Measurements from ENCODE around the gene NOX4. TPM values are rescaled to one million over a fixed set of nuclear protein-coding genes. Genes with fewer than 3 reads are reported as not detected.

The NOX4 gene
- total RNA-seq (2014; rRNA removed; shearing (Covaris generic)), result 3.9 and 4.9 TPM in 2 replicates

DNA sequence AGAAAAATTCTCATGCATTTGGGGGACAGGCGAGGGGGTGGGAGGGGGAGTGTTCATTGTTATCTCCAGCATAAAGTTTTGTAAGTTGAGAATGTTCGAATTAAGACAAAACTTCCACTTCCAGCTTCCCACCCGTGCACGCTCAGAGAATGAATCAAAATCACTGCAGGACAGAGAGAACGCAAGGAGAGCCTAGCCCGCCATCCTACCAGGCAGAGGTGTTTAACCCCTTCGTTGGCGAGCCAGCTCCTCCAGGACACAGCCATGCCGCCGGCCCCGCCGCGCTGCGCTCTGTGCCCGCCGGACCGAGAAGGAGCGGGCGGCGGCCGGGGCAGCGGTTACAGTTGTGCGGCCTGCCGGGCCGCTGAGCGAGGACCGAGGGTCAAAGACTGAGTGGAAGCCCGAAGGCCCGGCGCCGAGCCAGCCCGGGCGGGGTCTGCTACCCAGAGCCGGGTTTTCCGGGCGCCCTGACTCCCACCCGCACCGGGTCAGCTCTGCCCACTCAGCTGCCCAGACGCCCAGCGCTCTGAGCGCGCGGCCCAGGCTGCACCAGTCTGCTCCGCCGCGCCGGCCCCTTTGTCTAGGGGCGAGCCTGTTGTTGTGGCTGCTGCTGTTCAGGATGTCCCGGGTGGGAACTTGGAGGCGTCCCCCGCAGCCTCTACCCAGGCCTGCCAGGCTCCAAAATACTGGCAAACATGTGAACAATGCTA is at the start of gene NOX4:
Gene NOX4, minus strand, starts transcription at position 395 of the 710 bp plus-strand sequence. Its CDS starts 129 bp downstream, at position 266.
- no peaks in the 10 kb centered on the region for H3K36me3 ChIP-seq
- H3K9me3 ChIP-seq (replicated peaks), result no peaks in the 10 kb centered on the region
- peak within 1 kb of the TSS; percentile 66 for H3K27ac ChIP-seq
- peak within 1 kb of the TSS; percentile 48 for H3K4me3 ChIP-seq
- DNase-seq (ENCODE audit: low read depth in 1 of 2, low spot score in 2 of 2), result peak; percentile 44 to 48
- H3K4me1 ChIP-seq (replicated peaks), result peaks cover 21% of the 10 kb centered on the region
- H3K27me3 ChIP-seq (replicated peaks), result no peaks in the 10 kb centered on the region

DNA sequence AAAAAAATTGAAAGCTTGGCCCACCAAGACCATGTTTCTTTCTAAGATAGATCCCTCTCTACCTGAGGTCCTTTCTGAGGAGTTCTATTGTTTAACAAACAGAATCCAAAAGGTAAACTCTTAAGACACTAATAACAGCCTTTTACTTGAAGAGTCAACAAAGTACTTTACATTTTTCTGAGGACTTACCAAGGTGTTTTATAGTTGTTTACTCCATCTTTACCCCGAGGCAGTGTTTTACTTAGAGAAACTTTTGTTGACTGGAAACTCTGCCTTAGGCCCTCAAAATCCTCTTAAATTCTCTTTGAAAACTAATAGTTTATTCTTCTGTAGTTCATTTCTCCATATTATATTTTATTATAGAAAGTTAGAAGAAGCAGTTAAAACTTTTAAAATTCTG is 49.7 kb upstream of the NOX4 start:
- H3K36me3 ChIP-seq, result no peaks in the 10 kb centered on the region
- no peak overlapping the region for H3K4me3 ChIP-seq
- no peaks in the 10 kb centered on the region for H3K27me3 ChIP-seq (replicated peaks)
- no peak overlapping the region for H3K27ac ChIP-seq
- no peaks in the 10 kb centered on the region for H3K4me1 ChIP-seq (replicated peaks)
- no peaks in the 10 kb centered on the region for H3K9me3 ChIP-seq (replicated peaks)
- no peak for DNase-seq (ENCODE audit: low read depth in 1 of 2, low spot score in 2 of 2)

DNA sequence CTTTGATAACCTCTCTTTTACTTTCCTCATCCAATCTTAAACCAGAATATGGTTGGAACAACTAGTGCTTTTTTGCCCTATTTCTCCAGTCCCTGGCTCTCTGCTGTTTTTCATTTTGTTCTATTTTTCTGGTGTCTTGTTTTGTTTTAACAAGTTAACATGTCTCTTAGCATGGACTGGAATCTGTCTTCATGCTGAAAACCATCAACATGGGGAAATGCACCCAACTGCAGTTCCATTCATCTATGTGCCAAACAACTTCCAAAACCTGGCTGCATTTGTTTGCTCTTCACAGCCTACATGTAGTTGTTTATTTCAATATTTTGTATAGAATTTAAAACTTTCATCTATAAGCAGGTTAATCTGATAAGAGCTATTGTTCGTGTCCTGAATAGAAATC is 46.8 kb upstream of the NOX4 start:
- H3K9me3 ChIP-seq (replicated peaks), result no peaks in the 10 kb centered on the region
- H3K4me3 ChIP-seq, result no peak overlapping the region
- no peaks in the 10 kb centered on the region for H3K27me3 ChIP-seq (replicated peaks)
- no peak for DNase-seq (ENCODE audit: low read depth in 1 of 2, low spot score in 2 of 2)
- H3K27ac ChIP-seq, result no peak overlapping the region
- H3K4me1 ChIP-seq (replicated peaks), result no peaks in the 10 kb centered on the region
- no peaks in the 10 kb centered on the region for H3K36me3 ChIP-seq

DNA sequence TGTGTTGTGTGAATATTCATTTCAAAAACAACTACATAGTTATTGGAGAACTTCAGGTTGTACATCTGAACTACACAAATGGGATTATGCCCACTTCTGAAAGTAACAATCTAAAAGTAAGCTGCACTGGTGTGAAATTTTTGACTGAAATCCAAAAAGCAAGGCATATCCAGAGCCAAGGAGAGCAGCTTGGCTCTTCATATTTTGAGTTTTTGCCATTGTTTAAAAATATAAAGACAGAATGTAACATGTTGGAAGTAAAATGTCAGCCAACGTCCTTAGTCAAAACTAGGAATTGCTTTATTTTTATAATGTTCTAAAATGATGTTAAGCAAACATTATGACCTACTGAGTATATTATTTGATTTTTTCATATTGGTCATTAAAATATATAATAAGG is 45.8 kb upstream of the NOX4 start:
- no peaks in the 10 kb centered on the region for H3K4me1 ChIP-seq (replicated peaks)
- no peaks in the 10 kb centered on the region for H3K9me3 ChIP-seq (replicated peaks)
- no peak for DNase-seq (ENCODE audit: low read depth in 1 of 2, low spot score in 2 of 2)
- H3K36me3 ChIP-seq, result no peaks in the 10 kb centered on the region
- no peak overlapping the region for H3K27ac ChIP-seq
- no peak overlapping the region for H3K4me3 ChIP-seq
- no peaks in the 10 kb centered on the region for H3K27me3 ChIP-seq (replicated peaks)

DNA sequence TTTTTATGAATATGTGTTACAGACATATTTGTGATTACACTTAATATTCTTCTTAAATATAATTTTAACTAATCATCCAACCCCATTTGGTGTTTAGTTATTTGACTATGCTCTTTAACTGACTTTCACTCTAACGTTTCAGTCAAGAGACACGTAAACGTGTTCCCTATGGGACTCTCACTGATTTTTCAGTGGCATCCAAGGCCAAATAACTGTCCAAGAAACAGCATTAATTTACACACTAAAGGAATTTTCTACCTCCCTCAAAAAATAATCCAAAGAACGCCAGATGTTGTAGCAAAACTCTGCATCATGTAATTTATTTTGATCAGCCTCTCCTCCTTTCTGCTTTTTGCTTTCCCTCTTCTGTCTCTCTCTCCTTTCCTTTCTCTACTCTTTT is 44.0 kb upstream of the NOX4 start:
- no peaks in the 10 kb centered on the region for H3K36me3 ChIP-seq
- no peaks in the 10 kb centered on the region for H3K9me3 ChIP-seq (replicated peaks)
- no peak for DNase-seq (ENCODE audit: low read depth in 1 of 2, low spot score in 2 of 2)
- H3K27ac ChIP-seq, result no peak overlapping the region
- H3K4me3 ChIP-seq, result no peak overlapping the region
- H3K4me1 ChIP-seq (replicated peaks), result no peaks in the 10 kb centered on the region
- no peaks in the 10 kb centered on the region for H3K27me3 ChIP-seq (replicated peaks)

DNA sequence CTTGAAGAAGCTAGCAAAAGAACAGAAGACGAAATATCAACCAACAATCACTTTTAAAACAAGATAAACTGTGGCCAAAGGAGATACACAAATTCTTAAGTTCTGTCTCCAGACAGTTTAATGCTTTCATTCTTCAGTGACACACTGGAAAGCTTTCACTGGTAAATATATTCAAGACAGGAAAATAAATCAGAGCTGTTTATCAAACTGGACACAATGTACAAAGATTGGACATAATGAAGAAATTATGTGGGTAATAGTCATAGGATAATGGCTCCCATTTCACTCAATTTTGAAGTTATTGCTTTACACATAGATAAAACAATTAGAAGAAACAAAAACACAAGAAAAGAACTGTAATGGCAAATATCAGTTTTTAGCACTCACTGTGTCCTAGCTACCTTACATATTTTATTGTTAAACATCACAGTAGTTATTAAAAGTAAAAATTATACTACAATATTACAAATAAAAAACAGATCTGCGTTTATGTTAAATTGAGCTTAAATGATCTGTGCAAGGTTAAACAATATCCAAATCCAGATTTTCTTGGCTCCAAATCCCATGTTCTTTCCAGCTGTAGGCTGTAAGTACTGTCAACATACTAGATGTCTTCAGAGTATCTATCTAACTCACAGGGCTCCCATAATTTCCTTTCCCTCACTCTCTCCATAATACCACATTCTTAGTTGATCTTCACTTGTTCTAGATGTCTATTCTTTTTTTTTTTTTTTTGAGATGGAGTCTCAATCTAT is 38.6 kb upstream of the NOX4 start:
- Histone ChIP-seq H3K9me3 (replicated peaks) (no peaks in the 10 kb centered on the region), H3K4me1 (replicated peaks) (no peaks in the 10 kb centered on the region), H3K4me3 (no peak overlapping the region), H3K27ac (no peak overlapping the region), H3K27me3 (replicated peaks) (no peaks in the 10 kb centered on the region), H3K36me3 (no peaks in the 10 kb centered on the region)
- DNase-seq (ENCODE audit: low read depth in 1 of 2, low spot score in 2 of 2), result no peak

DNA sequence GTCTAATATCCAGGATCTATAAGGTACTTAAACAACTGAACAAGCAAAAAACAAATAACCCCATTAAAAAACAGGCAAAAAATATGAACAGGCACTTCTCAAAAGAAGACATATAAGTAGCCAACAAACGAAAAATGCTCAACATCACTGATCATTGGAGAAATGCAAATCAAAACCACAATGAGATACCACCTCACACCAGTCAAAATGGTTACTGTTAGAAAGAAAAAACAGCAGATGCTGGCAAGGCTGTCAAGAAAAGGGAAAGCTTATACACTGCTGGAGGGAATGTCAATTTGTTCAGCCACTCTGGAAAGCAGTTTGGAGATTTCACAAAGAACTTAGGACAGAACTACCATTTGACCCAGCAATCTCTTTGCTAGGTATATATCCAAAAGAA is 30.6 kb upstream of the NOX4 start:
- peaks cover 6% of the 10 kb centered on the region; the same call in 1 of the 2 replicates for H3K4me1 ChIP-seq (replicated peaks)
- H3K27me3 ChIP-seq (replicated peaks), result no peaks in the 10 kb centered on the region
- H3K9me3 ChIP-seq (replicated peaks), result no peaks in the 10 kb centered on the region
- DNase-seq (ENCODE audit: low read depth in 1 of 2, low spot score in 2 of 2), result no peak
- H3K27ac ChIP-seq, result no peak overlapping the region
- H3K4me3 ChIP-seq, result no peak overlapping the region
- H3K36me3 ChIP-seq, result no peaks in the 10 kb centered on the region

DNA sequence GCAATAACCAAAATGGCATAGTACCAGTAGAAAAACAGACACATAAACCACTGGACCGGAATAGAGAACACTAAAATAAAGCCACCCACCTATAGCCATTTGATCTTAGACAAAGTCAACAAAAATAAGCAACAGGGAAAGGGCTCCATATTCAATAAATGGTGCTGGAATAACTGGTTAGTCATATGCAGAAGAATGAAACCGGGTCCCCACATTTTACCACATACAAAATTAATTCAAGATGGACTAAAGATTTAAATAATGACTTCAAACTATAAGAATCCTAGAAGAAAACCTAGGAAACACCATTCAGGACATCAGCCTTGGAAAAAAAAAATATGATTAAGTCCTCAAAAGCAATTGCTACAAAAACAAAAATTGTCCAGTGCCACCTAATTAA is 30.1 kb upstream of the NOX4 start:
- peak in 1 of 2 experiments; percentile 42 for DNase-seq (ENCODE audit: low read depth in 1 of 2, low spot score in 2 of 2)
- Histone ChIP-seq H3K27ac (no peak overlapping the region), H3K4me1 (replicated peaks) (peaks cover 6% of the 10 kb centered on the region; the same call in 1 of the 2 replicates), H3K27me3 (replicated peaks) (no peaks in the 10 kb centered on the region), H3K36me3 (no peaks in the 10 kb centered on the region), H3K4me3 (no peak overlapping the region), H3K9me3 (replicated peaks) (no peaks in the 10 kb centered on the region)

DNA sequence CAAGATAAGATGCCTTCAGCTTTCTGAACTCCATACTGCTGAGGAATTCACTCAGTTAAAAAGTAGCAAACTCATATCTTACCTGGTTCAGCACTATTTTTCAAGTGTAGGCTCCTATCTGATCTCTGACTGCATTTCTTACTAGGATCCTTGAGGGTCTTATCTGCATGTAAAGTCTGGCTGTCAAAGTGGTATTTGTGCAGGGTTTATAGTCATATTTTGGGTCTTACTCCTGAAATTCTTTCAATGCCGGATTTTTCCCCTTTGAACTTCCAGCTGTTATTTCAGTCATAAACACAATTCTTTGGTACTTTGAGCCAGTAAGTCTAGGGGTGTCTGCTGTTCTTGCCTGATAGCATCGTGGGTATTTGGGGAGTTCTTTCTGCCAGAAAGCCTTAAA is 25.3 kb upstream of the NOX4 start:
- Histone ChIP-seq H3K4me1 (replicated peaks) (peaks cover 3% of the 10 kb centered on the region; the same call in 1 of the 2 replicates), H3K4me3 (no peak overlapping the region), H3K27me3 (replicated peaks) (no peaks in the 10 kb centered on the region), H3K36me3 (no peaks in the 10 kb centered on the region), H3K9me3 (replicated peaks) (no peaks in the 10 kb centered on the region), H3K27ac (no peak overlapping the region)
- no peak for DNase-seq (ENCODE audit: low read depth in 1 of 2, low spot score in 2 of 2)

DNA sequence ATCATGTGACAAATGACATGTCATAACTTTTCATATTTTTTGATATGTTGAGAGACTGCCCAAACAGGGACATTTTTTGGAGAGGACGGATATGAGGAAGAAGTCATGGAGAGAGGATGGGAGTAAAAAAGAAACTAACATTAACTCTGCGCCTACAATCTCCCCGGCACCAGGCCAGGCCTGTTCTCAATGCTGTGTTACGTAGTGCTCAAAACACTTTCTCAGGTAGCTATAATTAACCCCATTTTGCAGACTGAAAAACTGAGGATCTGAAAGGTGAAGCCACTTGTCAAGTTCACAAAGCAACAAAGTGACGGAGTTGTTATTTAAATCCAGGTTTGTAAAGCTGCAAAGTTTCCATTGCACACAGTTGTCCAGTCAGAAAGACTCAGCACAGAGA is 17.4 kb upstream of the NOX4 start:
- H3K4me3 ChIP-seq, result no peak overlapping the region
- H3K4me1 ChIP-seq (replicated peaks), result no peaks in the 10 kb centered on the region
- DNase-seq (ENCODE audit: low read depth in 1 of 2, low spot score in 2 of 2), result no peak
- no peaks in the 10 kb centered on the region for H3K36me3 ChIP-seq
- H3K27me3 ChIP-seq (replicated peaks), result no peaks in the 10 kb centered on the region
- H3K27ac ChIP-seq, result no peak overlapping the region
- no peaks in the 10 kb centered on the region for H3K9me3 ChIP-seq (replicated peaks)

DNA sequence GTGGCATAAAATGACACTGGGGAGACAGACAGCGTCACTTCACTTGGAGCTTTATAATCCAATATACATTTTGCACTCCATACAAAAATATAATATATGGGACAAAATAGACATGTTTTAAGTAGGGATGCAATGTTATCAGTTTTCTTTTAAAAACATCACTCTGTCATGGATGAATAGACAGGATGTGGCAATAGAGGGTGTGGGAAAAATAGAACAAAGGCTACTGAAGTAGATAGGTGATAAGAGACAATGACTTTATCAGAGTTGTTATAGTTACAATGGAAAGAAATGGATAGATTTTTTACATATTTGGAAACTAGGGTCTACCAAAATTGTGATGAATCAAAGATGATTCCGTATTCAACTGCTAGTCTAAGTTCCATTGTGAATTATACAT is 13.1 kb upstream of the NOX4 start:
- Histone ChIP-seq H3K4me1 (replicated peaks) (no peaks in the 10 kb centered on the region), H3K9me3 (replicated peaks) (no peaks in the 10 kb centered on the region), H3K27ac (no peak overlapping the region), H3K4me3 (no peak overlapping the region), H3K36me3 (no peaks in the 10 kb centered on the region), H3K27me3 (replicated peaks) (no peaks in the 10 kb centered on the region)
- DNase-seq (ENCODE audit: low read depth in 1 of 2, low spot score in 2 of 2), result no peak

DNA sequence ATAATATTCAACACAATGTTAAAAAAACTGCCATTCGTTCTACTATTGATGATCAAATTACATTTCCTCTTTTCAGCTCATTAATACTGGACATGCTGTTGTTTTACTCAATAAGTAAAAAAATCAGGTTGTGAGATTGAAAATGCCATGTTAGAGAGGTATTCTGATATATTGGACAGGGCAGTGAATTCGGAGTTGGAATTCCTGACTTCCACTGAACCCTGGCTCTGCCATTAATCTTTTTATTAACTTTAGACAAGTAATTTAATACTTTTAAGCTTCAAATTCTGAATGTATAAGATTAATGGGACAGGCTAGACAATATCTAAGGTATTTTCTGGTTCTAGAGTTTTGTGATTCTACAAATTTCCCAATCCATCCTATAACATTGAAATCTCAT is 12.2 kb upstream of the NOX4 start:
- Histone ChIP-seq H3K4me3 (no peak overlapping the region), H3K27me3 (replicated peaks) (no peaks in the 10 kb centered on the region), H3K36me3 (no peaks in the 10 kb centered on the region), H3K27ac (no peak overlapping the region), H3K4me1 (replicated peaks) (no peaks in the 10 kb centered on the region), H3K9me3 (replicated peaks) (no peaks in the 10 kb centered on the region)
- no peak for DNase-seq (ENCODE audit: low read depth in 1 of 2, low spot score in 2 of 2)

DNA sequence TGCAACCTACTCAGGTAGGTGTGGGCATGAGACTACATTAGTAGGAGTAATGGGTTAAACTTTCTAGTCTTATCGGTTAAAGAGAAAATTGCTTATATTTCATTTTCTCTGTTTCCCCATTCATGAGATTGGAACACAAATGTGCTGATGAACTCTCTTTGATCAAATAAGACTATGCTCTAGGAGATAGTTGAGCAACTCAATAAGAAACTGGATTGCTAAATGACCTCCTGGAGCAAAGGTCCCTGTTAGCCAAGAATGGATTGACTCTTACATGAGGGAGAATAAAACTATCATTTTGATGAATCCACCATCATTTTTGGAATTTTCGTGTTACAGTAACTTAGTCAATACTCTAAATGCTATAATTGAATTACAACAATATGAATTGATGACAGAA is 11.1 kb upstream of the NOX4 start:
- Histone ChIP-seq H3K36me3 (no peaks in the 10 kb centered on the region), H3K27ac (no peak overlapping the region), H3K4me1 (replicated peaks) (no peaks in the 10 kb centered on the region), H3K9me3 (replicated peaks) (no peaks in the 10 kb centered on the region), H3K27me3 (replicated peaks) (no peaks in the 10 kb centered on the region), H3K4me3 (no peak overlapping the region)
- no peak for DNase-seq (ENCODE audit: low read depth in 1 of 2, low spot score in 2 of 2)

DNA sequence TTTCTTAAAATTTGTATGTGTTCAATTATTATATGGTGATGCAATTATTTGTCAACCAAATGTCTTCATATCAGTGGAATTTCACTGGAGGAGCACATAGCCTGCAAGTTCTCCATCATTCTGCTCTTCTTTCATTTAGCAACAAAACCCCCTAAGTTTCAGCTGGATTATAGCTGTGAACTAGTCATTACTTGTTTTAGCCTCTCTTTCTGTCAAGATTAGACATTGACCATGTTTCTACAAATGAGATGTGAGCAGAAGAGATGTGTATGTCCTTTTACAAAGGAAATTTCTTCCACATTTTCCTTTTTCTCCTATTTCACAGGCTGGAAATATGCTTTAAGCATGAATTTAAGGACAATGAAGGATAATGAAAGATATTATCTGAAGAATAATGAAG is 9.2 kb upstream of the NOX4 start:
- H3K4me3 ChIP-seq, result no peak overlapping the region
- H3K4me1 ChIP-seq (replicated peaks), result peaks cover 9% of the 10 kb centered on the region
- no peak overlapping the region for H3K27ac ChIP-seq
- H3K36me3 ChIP-seq, result no peaks in the 10 kb centered on the region
- no peaks in the 10 kb centered on the region for H3K27me3 ChIP-seq (replicated peaks)
- H3K9me3 ChIP-seq (replicated peaks), result no peaks in the 10 kb centered on the region
- no peak for DNase-seq (ENCODE audit: low read depth in 1 of 2, low spot score in 2 of 2)
